ENCODE measurements around the gene ZNF280B. TPM values are rescaled to one million over a fixed set of nuclear protein-coding genes. Genes with fewer than 3 reads are reported as not detected.

Gene ZNF280B
- total and polyA plus RNA-seq, 2 experiments from 2014 or later, result 5.5 to 6.7 TPM

DNA sequence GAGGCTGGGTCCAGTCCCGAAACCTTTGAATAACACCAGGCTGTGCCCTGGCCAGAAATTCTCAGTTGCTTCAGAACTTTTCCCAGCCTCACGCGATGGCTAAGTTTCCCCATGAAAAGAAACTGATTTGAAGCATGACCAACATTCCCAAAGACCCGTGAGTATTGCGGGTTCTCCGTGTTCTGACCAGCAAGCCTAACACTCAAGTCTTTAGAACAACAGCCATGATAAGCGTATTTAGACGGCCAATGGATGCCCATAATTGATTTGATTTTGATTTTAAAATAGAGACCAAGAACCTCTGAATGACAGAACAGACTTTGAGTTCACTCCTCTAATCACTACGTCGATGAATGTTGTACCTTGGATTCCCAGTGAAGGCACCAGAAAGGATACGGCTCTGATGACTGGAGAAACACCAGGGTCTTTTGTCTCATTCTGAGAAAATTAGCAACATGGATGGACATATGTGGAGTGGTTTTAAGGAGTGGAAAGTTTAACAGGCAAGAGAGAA, 43.9 kb downstream of the ZNF280B start:
- H3F3A ChIP-seq (replicated peaks; ENCODE audit: low read depth), result no peaks in the 10 kb centered on the region
- no peak overlapping the region for H3K4me3 ChIP-seq
- no peak overlapping the region for H3K27ac ChIP-seq (ENCODE audit: low read depth)
- Mint-ChIP-seq H3K4me1 (no peaks in the 10 kb centered on the region; the same call in 2 of the 3 replicates), H3K27me3 (ENCODE audit: insufficient read depth, low read depth, poor library complexity) (peaks cover 77% of the 10 kb centered on the region), H3K36me3 (ENCODE audit: low read depth) (peaks cover 17% of the 10 kb centered on the region; the same call in 2 of the 3 replicates), H3K9me3 (peaks cover 40% of the 10 kb centered on the region), H3K27ac (no peak overlapping the region), H3K4me3 (no peak overlapping the region)
- H3K9me2 ChIP-seq (ENCODE audit: insufficient read depth), result no peaks in the 10 kb centered on the region
- no peak for TF ChIP-seq REST (IDR thresholded peaks at IDR 0.05; ENCODE audit: unreplicated experiment)
- no peak for TF ChIP-seq CREB1 (CRISPR knock-in tag; IDR thresholded peaks at IDR 0.05; ENCODE audit: low read depth)
- TF ChIP-seq STAT1 (IDR thresholded peaks at IDR 0.05; ENCODE audit: unreplicated experiment), result no peak
- TF ChIP-seq ZNF331 (CRISPR knock-in tag; IDR thresholded peaks at IDR 0.05; ENCODE audit: low read depth), result no peak
- no peak for TF ChIP-seq POLR2AphosphoS5 (IDR thresholded peaks at IDR 0.05; ENCODE audit: low read depth)
- TF ChIP-seq, protein P1, sequence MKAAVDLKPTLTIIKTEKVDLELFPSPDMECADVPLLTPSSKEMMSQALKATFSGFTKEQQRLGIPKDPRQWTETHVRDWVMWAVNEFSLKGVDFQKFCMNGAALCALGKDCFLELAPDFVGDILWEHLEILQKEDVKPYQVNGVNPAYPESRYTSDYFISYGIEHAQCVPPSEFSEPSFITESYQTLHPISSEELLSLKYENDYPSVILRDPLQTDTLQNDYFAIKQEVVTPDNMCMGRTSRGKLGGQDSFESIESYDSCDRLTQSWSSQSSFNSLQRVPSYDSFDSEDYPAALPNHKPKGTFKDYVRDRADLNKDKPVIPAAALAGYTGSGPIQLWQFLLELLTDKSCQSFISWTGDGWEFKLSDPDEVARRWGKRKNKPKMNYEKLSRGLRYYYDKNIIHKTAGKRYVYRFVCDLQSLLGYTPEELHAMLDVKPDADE (IDR thresholded peaks at IDR 0.05), result no peak
- no peak for TF ChIP-seq EZH2 (IDR thresholded peaks at IDR 0.05; ENCODE audit: low read depth, unreplicated experiment)
- no peak for TF ChIP-seq ZNF462 (CRISPR knock-in tag; IDR thresholded peaks at IDR 0.05)
- TF ChIP-seq NANOG (IDR thresholded peaks at IDR 0.05; ENCODE audit: borderline replicate concordance), result no peak
- TF ChIP-seq ZNF114 (CRISPR knock-in tag; IDR thresholded peaks at IDR 0.05), result no peak
- TF ChIP-seq, protein P2, sequence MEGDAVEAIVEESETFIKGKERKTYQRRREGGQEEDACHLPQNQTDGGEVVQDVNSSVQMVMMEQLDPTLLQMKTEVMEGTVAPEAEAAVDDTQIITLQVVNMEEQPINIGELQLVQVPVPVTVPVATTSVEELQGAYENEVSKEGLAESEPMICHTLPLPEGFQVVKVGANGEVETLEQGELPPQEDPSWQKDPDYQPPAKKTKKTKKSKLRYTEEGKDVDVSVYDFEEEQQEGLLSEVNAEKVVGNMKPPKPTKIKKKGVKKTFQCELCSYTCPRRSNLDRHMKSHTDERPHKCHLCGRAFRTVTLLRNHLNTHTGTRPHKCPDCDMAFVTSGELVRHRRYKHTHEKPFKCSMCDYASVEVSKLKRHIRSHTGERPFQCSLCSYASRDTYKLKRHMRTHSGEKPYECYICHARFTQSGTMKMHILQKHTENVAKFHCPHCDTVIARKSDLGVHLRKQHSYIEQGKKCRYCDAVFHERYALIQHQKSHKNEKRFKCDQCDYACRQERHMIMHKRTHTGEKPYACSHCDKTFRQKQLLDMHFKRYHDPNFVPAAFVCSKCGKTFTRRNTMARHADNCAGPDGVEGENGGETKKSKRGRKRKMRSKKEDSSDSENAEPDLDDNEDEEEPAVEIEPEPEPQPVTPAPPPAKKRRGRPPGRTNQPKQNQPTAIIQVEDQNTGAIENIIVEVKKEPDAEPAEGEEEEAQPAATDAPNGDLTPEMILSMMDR (conservative IDR thresholded peaks at IDR 0.05; ENCODE audit: low read depth in 2 of 2), result no peak
- no peak for TF ChIP-seq EZH2phosphoT487 (IDR thresholded peaks at IDR 0.05; ENCODE audit: unreplicated experiment)
- no peak for TF ChIP-seq JUNB (IDR thresholded peaks at IDR 0.05; ENCODE audit: unreplicated experiment)
- ATAC-seq, result no peak
- no peak overlapping the region for H2AFZ ChIP-seq
- no peaks in the 10 kb centered on the region for H3K4me1 ChIP-seq (ENCODE audit: insufficient read depth)
- no peaks in the 10 kb centered on the region for H3K79me2 ChIP-seq (replicated peaks; ENCODE audit: insufficient read depth)
- H4K20me1 ChIP-seq (replicated peaks; ENCODE audit: insufficient read depth), result 0 out of 2 replicates have a peak, but pooled peaks cover 2% of the 10 kb centered on the region
- H3K36me3 ChIP-seq (ENCODE audit: insufficient read depth), result 0 out of 2 replicates have a peak, but pooled peaks cover 3% of the 10 kb centered on the region
- DNase-seq (ENCODE audit: low spot score), result no peak
- peaks cover 100% of the 10 kb centered on the region for H3K27me3 ChIP-seq (ENCODE audit: insufficient read depth)
- no peak overlapping the region for H3K4me2 ChIP-seq

All from GM23338 (cell line).